H9 (cell line): Measurements from ENCODE around the gene ATF7. TPM values are rescaled to one million over a fixed set of nuclear protein-coding genes. Genes with fewer than 3 reads are reported as not detected.

Source experiments
- DNase-seq: peaks from one replicate; pipeline ENCODE4 v3.0.0-alpha.2; 2017
- H2AFZ ChIP-seq: one replicate; pipeline ENCODE4 v1.6.1; 2013; ENCODE audit warnings: mild to moderate bottlenecking, low read length, control low read depth, moderate library complexity
- H2AK5ac ChIP-seq: 2 replicates; pipeline ENCODE4 v1.6.1; 2013; ENCODE audit warnings: low read length, control low read depth, mixed read lengths; ENCODE audit not compliant: insufficient read length
- H2BK120ac ChIP-seq: one replicate; pipeline ENCODE4 v1.6.1; 2013; ENCODE audit warnings: low read depth, mild to moderate bottlenecking, low read length, control low read depth, inconsistent platforms; ENCODE audit not compliant: poor library complexity, severe bottlenecking
- H2BK12ac ChIP-seq: 2 replicates; pipeline ENCODE4 v1.6.1; 2013; ENCODE audit warnings: low read length, control low read depth, mixed read lengths, low read depth; ENCODE audit not compliant: insufficient read length
- H2BK15ac ChIP-seq: 2 replicates; pipeline ENCODE4 v1.6.1; 2013; ENCODE audit warnings: low read depth, low read length, control low read depth
- H2BK20ac ChIP-seq: one replicate; pipeline ENCODE4 v1.6.1; 2013; ENCODE audit warnings: low read depth, mild to moderate bottlenecking, low read length, control low read depth, inconsistent platforms; ENCODE audit not compliant: poor library complexity, severe bottlenecking
- H2BK5ac ChIP-seq: 2 replicates; pipeline ENCODE4 v1.6.1; 2013; ENCODE audit warnings: low read length, control low read depth, mixed read lengths; ENCODE audit not compliant: insufficient read length
- H3K14ac ChIP-seq: 2 replicates; pipeline ENCODE4 v1.6.1; 2013; ENCODE audit warnings: low read length, control low read depth; ENCODE audit not compliant: insufficient read depth
- H3K18ac ChIP-seq: 2 replicates; pipeline ENCODE4 v1.6.1; 2013; ENCODE audit warnings: low read depth, mild to moderate bottlenecking, mixed read lengths, low read length, control low read depth; ENCODE audit not compliant: insufficient read length
- H3K23ac ChIP-seq: 2 replicates; pipeline ENCODE4 v1.6.1; 2013; ENCODE audit warnings: low read length, control low read depth, mixed read lengths, low read depth; ENCODE audit not compliant: insufficient read length
- H3K23me2 ChIP-seq: 2 replicates; pipeline ENCODE4 v1.6.1; 2013; ENCODE audit warnings: low read depth, mild to moderate bottlenecking, mixed read lengths, low read length, control low read depth; ENCODE audit not compliant: insufficient read length, poor library complexity, severe bottlenecking
- H3K27ac ChIP-seq: 2 replicates; pipeline ENCODE4 v1.5.1; 2013; ENCODE audit warnings: low read length, control low read depth, mixed read lengths, low read depth; ENCODE audit not compliant: insufficient read length
- H3K27me3 ChIP-seq: 2 replicates; pipeline ENCODE4 v1.6.1; 2013; ENCODE audit warnings: low read length, control low read depth, inconsistent platforms; ENCODE audit not compliant: insufficient read depth
- H3K4ac ChIP-seq: 2 replicates; pipeline ENCODE4 v1.6.1; 2013; ENCODE audit warnings: low read depth, mild to moderate bottlenecking, control low read depth, inconsistent platforms, low read length, moderate library complexity
- H3K4me1 ChIP-seq: 2 replicates; pipeline ENCODE4 v1.6.1; 2013; ENCODE audit warnings: low read length, control low read depth, inconsistent platforms; ENCODE audit not compliant: insufficient read depth
- H3K4me2 ChIP-seq: 2 replicates; pipeline ENCODE4 v1.6.1; 2013; ENCODE audit warnings: low read length, control low read depth, mixed read lengths; ENCODE audit not compliant: insufficient read length, insufficient read depth
- H3K56ac ChIP-seq: 2 replicates; pipeline ENCODE4 v1.6.1; 2013; ENCODE audit warnings: low read depth, mild to moderate bottlenecking, mixed read lengths, low read length, control low read depth; ENCODE audit not compliant: insufficient read length
- H3K79me1 ChIP-seq: 2 replicates; pipeline ENCODE4 v1.6.1; 2013; ENCODE audit warnings: low read depth, mild to moderate bottlenecking, moderate library complexity, low read length, control low read depth, inconsistent platforms; ENCODE audit not compliant: insufficient read depth, poor library complexity, severe bottlenecking
- H3K79me2 ChIP-seq: 2 replicates; pipeline ENCODE4 v1.6.1; 2013; ENCODE audit warnings: low read length, control low read depth, inconsistent platforms; ENCODE audit not compliant: insufficient read depth
- H3K9ac ChIP-seq: 2 replicates; pipeline ENCODE4 v1.6.1; 2013; ENCODE audit warnings: low read length, control low read depth, mixed read lengths; ENCODE audit not compliant: insufficient read length; ENCODE audit errors: extremely low read depth
- H3K9me3 ChIP-seq: one replicate; pipeline ENCODE4 v1.6.1; 2013; ENCODE audit warnings: low read depth, low read length, inconsistent platforms; ENCODE audit not compliant: control insufficient read depth
- H3T11ph ChIP-seq: one replicate; pipeline ENCODE4 v1.6.1; 2013; ENCODE audit warnings: mild to moderate bottlenecking, low read length, control low read depth, inconsistent platforms
- H4K20me1 ChIP-seq: one replicate; pipeline ENCODE4 v1.6.1; 2013; ENCODE audit not compliant: control insufficient read depth, insufficient read length, insufficient read depth
- H4K5ac ChIP-seq: 2 replicates; pipeline ENCODE4 v1.6.1; 2013; ENCODE audit warnings: low read depth, mild to moderate bottlenecking, mixed read lengths, low read length, control low read depth; ENCODE audit not compliant: insufficient read length
- H4K8ac ChIP-seq: replicated peaks from 2 replicates; pipeline ENCODE4 v1.6.1; 2013; ENCODE audit warnings: low read length, control low read depth, mixed read lengths, low read depth; ENCODE audit not compliant: insufficient read length
- H4K91ac ChIP-seq: 2 replicates; pipeline ENCODE4 v1.6.1; 2013; ENCODE audit warnings: low read depth, mild to moderate bottlenecking, moderate library complexity, mixed read lengths, low read length, control low read depth; ENCODE audit not compliant: insufficient read length
- H3K27ac Mint-ChIP-seq, 3 experiments: 2 replicates in 2 of 3; 3 replicates in 1 of 3; pipeline ENCODE4 v1.8.0; 2020 to 2021; ENCODE audit warnings: mixed read lengths in 3 of 3, mild to moderate bottlenecking in 1 of 3, moderate library complexity in 1 of 3
- H3K27me3 Mint-ChIP-seq: 2 replicates; pipeline ENCODE4 v1.8.0; 2021; ENCODE audit warnings: low read depth, mild to moderate bottlenecking, moderate library complexity, mixed read lengths
- H3K36me3 Mint-ChIP-seq, 3 experiments: 2 replicates in 2 of 3; 3 replicates in 1 of 3; pipeline ENCODE4 v1.8.0; 2020 to 2021; ENCODE audit warnings: low read depth in 3 of 3, mixed read lengths in 3 of 3; ENCODE audit not compliant: insufficient read depth in 1 of 3
- H3K4me1 Mint-ChIP-seq, 2 experiments: 2 replicates each; pipeline ENCODE4 v1.8.0; 2020; ENCODE audit warnings: mixed read lengths in 2 of 2
- H3K4me3 Mint-ChIP-seq, 2 experiments: 2 replicates in 1 of 2; 3 replicates in 1 of 2; pipeline ENCODE4 v1.8.0; 2020 to 2021; ENCODE audit warnings: mild to moderate bottlenecking in 2 of 2, mixed read lengths in 2 of 2, moderate library complexity in 1 of 2
- H3K9me3 Mint-ChIP-seq, 2 experiments: 2 replicates in 1 of 2; 3 replicates in 1 of 2; pipeline ENCODE4 v1.8.0; 2020; ENCODE audit warnings: mild to moderate bottlenecking in 2 of 2, mixed read lengths in 2 of 2, moderate library complexity in 1 of 2
- CTCF ChIP-seq: fragments of 200-600 bp; sonication (generic); conservative IDR thresholded peaks from 3 replicates; pipeline ENCODE4 v1.8.0; 2021; ENCODE audit warnings: antibody characterized with exemption, mild to moderate bottlenecking
- WGBS: extraction: QIAGEN DNeasy Blood & Tissue Kit; methylation state at CpG from one replicate; pipeline ENCODE4 v1.1.7; 2013; ENCODE audit warnings: missing lambda C conversion rate, low lambda C conversion rate, mixed read lengths; ENCODE audit not compliant: insufficient read length; ENCODE audit errors: extremely low coverage; 5-methylcytosine and 5-hydroxymethylcytosine counted together
- total RNA-seq: library from RNA; stranded (reverse); gene quantifications from 2 replicates; pipeline ENCODE4 v1.2.1, GENCODE V29; 2021

The ATF7 gene
- total RNA-seq, 1 experiment from 2014 or later, result 17.7 TPM

GRCh38 chr12:53483225-53483978, 142.8 kb downstream of the ATF7 start:
- no peak overlapping the region for H3K14ac ChIP-seq
- no peak for DNase-seq
- no peak overlapping the region for H2BK5ac ChIP-seq
- no CpG with 5 or more reads among the region's 9 CpGs for WGBS
- H3K4me2 ChIP-seq, result no peak overlapping the region
- H3K79me2 ChIP-seq, result no peaks in the 10 kb centered on the region
- H3K56ac ChIP-seq, result no peak overlapping the region
- H2AK5ac ChIP-seq, result no peak overlapping the region
- H3K23me2 ChIP-seq, result no peaks in the 10 kb centered on the region
- no peak overlapping the region for H3K9ac ChIP-seq
- no peak overlapping the region for H4K5ac ChIP-seq
- H2BK120ac ChIP-seq, result no peak overlapping the region
- no peaks in the 10 kb centered on the region for H3K4me1 ChIP-seq
- no peak overlapping the region for H2BK12ac ChIP-seq
- H3K27me3 Mint-ChIP-seq, result peaks cover 1% of the 10 kb centered on the region; the same call in 1 of the 2 replicates
- H4K8ac ChIP-seq, result no peak overlapping the region
- no peaks in the 10 kb centered on the region for H3K79me1 ChIP-seq
- H2BK20ac ChIP-seq, result no peak overlapping the region
- H3K9me3 ChIP-seq, result no peaks in the 10 kb centered on the region
- H3K4me3 Mint-ChIP-seq, result no peak overlapping the region
- H3K27ac Mint-ChIP-seq, result peak overlapping the region; percentile 24 to 82 (median 49); a peak in 6 of 7 replicates
- H3K9me3 Mint-ChIP-seq, result no peaks in the 10 kb centered on the region
- TF ChIP-seq CTCF, result no peak
- H4K20me1 ChIP-seq, result no peaks in the 10 kb centered on the region
- H2BK15ac ChIP-seq, result no peak overlapping the region
- H3K18ac ChIP-seq, result no peak overlapping the region
- peaks cover 40 to 75% (median 74%) of the 10 kb centered on the region in 3 experiments for H3K36me3 Mint-ChIP-seq
- no peak overlapping the region for H2AFZ ChIP-seq
- no peak overlapping the region for H3K27ac ChIP-seq
- H3K27me3 ChIP-seq, result no peaks in the 10 kb centered on the region
- H4K91ac ChIP-seq, result no peak overlapping the region
- no peak overlapping the region for H3K23ac ChIP-seq
- H3K4me1 Mint-ChIP-seq, result peaks cover 18 to 31% of the 10 kb centered on the region in 2 experiments
- no peak overlapping the region for H3K4ac ChIP-seq
- no peak overlapping the region for H3T11ph ChIP-seq
